HuH-7.5 (cell line): Measurements from ENCODE around the gene ZFPM1.
A peak's percentile ranks its signal among the peaks of the same experiment; 100 is the strongest.

Experiments used
- DNase-seq: peaks from one replicate; pipeline ENCODE4 v3.0.0; 2011; ENCODE audit warnings: low spot score

Gene ZFPM1

GRCh38 chr16:88540346-88540977 lies 87.4 kb downstream of the ZFPM1 start:
- no peak for DNase-seq

- DNase-seq = no peak
Measured at GRCh38 chr16:88541831-88542616, 88.9 kb downstream of the ZFPM1 start.

GRCh38 chr16:88543230-88543813 lies 90.2 kb downstream of the ZFPM1 start:
- DNase-seq = peak; percentile 28

GRCh38 chr16:88545781-88546180 lies 92.7 kb downstream of the ZFPM1 start:
- DNase-seq = no peak

- DNase-seq = no peak
Measured at GRCh38 chr16:88548131-88548874, 95.2 kb downstream of the ZFPM1 start.

GRCh38 chr16:88548985-88549384 lies 95.9 kb downstream of the ZFPM1 start:
- no peak for DNase-seq

- no peak for DNase-seq
Measured at GRCh38 chr16:88549671-88550245, 96.7 kb downstream of the ZFPM1 start.

- no peak for DNase-seq
Measured at GRCh38 chr16:88550246-88550661, 97.2 kb downstream of the ZFPM1 start.

- DNase-seq = no peak
Measured at GRCh38 chr16:88552166-88552565, 99.1 kb downstream of the ZFPM1 start.

GRCh38 chr16:88552815-88553214 lies 99.7 kb downstream of the ZFPM1 start:
- DNase-seq = no peak

- DNase-seq = no peak
Measured at GRCh38 chr16:88553739-88554138, 100.7 kb downstream of the ZFPM1 start.

- no peak for DNase-seq
Measured at GRCh38 chr16:88554711-88555264, 101.7 kb downstream of the ZFPM1 start.

GRCh38 chr16:88556294-88556988 lies 103.4 kb downstream of the ZFPM1 start:
- DNase-seq = no peak

GRCh38 chr16:88558457-88559442 lies 105.7 kb downstream of the ZFPM1 start:
- peak; percentile 95 for DNase-seq

GRCh38 chr16:88560714-88561484 lies 107.8 kb downstream of the ZFPM1 start:
- peak; percentile 67 for DNase-seq

- peak; percentile 91 for DNase-seq
Measured at GRCh38 chr16:88561485-88562359, 108.6 kb downstream of the ZFPM1 start.

GRCh38 chr16:88566158-88566557 lies 113.1 kb downstream of the ZFPM1 start:
- DNase-seq = no peak
